HCT116 (cell line): ENCODE results near the gene CDK14. TPM values are rescaled to one million over a fixed set of nuclear protein-coding genes. Genes with fewer than 3 reads are reported as not detected.

Source experiments
- ATAC-seq: fragments of 200-7000 bp; cut with Tn5 transposase; 2 replicates; pipeline ENCODE4 v1.9.1; 2020; ENCODE audit warnings: mild to moderate bottlenecking, moderate library complexity
- BruUV-seq: library from RNA; stranded (reverse); fragments of 400-500 nt; replicated peaks from 2 replicates; lab custom pipeline; 2021; lab: Mats Ljungman, UMichigan
- CTCF ChIA-PET: fragments of 300-600 bp; sonication (Branson Sonifier 250); formaldehyde crosslinking; loops from one replicate; lab custom pipeline; 2021; ENCODE audit warnings: antibody characterized with exemption; lab: Charles Lee
- POLR2A ChIA-PET: fragments of 300-600, 350-600 bp; sonication (Branson Sonifier 250); formaldehyde crosslinking; loops from one replicate; lab custom pipeline; 2021; ENCODE audit warnings: antibody characterized with exemption; lab: Charles Lee
- RAD21 ChIA-PET, 2 experiments: fragments of 300-600 bp; sonication (Branson Sonifier 250); formaldehyde crosslinking; loops; one replicate each; lab custom pipeline; 2023; ENCODE audit warnings: low total read pairs in 2 of 2; ENCODE audit not compliant: uncharacterized antibody in 2 of 2, unreplicated experiment in 2 of 2, low non-redundant PET in 1 of 2; lab: Charles Lee
- DNase-seq: peaks from one replicate; pipeline ENCODE4 v3.0.0-alpha.2; 2010; ENCODE audit warnings: low read depth, low spot score
- H2AFZ ChIP-seq: fragments of 200-600 bp; shearing (Covaris generic), sonication (generic); 2 replicates; pipeline ENCODE4 v1.6.1; 2017; ENCODE audit warnings: low read depth, mixed run types, mixed read lengths, antibody characterized with exemption, low read length; ENCODE audit not compliant: poor library complexity, severe bottlenecking
- H3K27ac ChIP-seq: 2 replicates; pipeline ENCODE4 v1.5.1; 2012; ENCODE audit warnings: low read depth, low read length
- H3K27me3 ChIP-seq: fragments of 200-600 bp; sonication (generic); 2 replicates; pipeline ENCODE4 v1.6.1; 2016; ENCODE audit warnings: mixed run types, low read length, mixed read lengths; ENCODE audit not compliant: insufficient read depth
- H3K36me3 ChIP-seq, 2 experiments: fragments of 200-500 bp in 1 of 2; fragments of 200-600 bp in 1 of 2; sonication (Bioruptor generic) in 1 of 2; sonication (generic) in 1 of 2; 2 replicates each; pipeline versions ENCODE4 v1.5.1 to v1.6.1; 2014 to 2016; ENCODE audit warnings: low read length in 2 of 2, inconsistent platforms in 1 of 2, mixed read lengths in 1 of 2, mixed run types in 1 of 2; ENCODE audit not compliant: insufficient read depth in 2 of 2, control insufficient read depth in 1 of 2
- H3K4me1 ChIP-seq, 2 experiments: fragments of 200-600 bp in 1 of 2; sonication (generic) in 1 of 2; 2 replicates each; pipeline versions ENCODE4 v1.5.1 to v1.6.1; 2012 to 2017; ENCODE audit warnings: low read length in 2 of 2, inconsistent platforms in 1 of 2, mild to moderate bottlenecking in 1 of 2, mixed read lengths in 1 of 2, mixed run types in 1 of 2, moderate library complexity in 1 of 2; ENCODE audit not compliant: insufficient read depth in 2 of 2, control insufficient read depth in 1 of 2
- H3K4me2 ChIP-seq: fragments of 200-600 bp; sonication (generic); 2 replicates; pipeline ENCODE4 v1.6.1; 2017; ENCODE audit warnings: mixed run types, low read length, mixed read lengths
- H3K4me3 ChIP-seq, 2 experiments: fragments of 200-600 bp in 1 of 2; sonication (generic) in 1 of 2; replicated peaks in 1 of 2; 2 replicates each; pipeline ENCODE4 v1.5.1; 2011 to 2016; ENCODE audit warnings: low read length in 2 of 2, control low read depth in 1 of 2, low read depth in 1 of 2, mild to moderate bottlenecking in 1 of 2, mixed read lengths in 1 of 2, mixed run types in 1 of 2
- H3K79me2 ChIP-seq: fragments of 200-600 bp; sonication (generic); 2 replicates; pipeline ENCODE4 v1.6.1; 2017; ENCODE audit warnings: mild to moderate bottlenecking, mixed run types, low read length, moderate library complexity, mixed read lengths; ENCODE audit not compliant: insufficient read depth
- H3K9ac ChIP-seq: fragments of 200-600 bp; sonication (generic); 2 replicates; pipeline ENCODE4 v1.6.1; 2016; ENCODE audit warnings: low read length, mixed read lengths
- H3K9me2 ChIP-seq: fragments of 200-600 bp; sonication (generic), shearing (Covaris generic); 2 replicates; pipeline ENCODE4 v1.6.1; 2017; ENCODE audit warnings: mixed run types, mild to moderate bottlenecking, moderate library complexity; ENCODE audit not compliant: insufficient read depth
- H3K9me3 ChIP-seq, 2 experiments: fragments of 200-500 bp in 1 of 2; fragments of 200-600 bp in 1 of 2; sonication (Bioruptor generic) in 1 of 2; sonication (generic) in 1 of 2; 2 replicates each; pipeline ENCODE4 v1.6.1; 2014 to 2017; ENCODE audit warnings: low read length in 2 of 2, mixed read lengths in 2 of 2, inconsistent platforms in 1 of 2, low read depth in 1 of 2, mild to moderate bottlenecking in 1 of 2, mixed run types in 1 of 2, moderate library complexity in 1 of 2; ENCODE audit not compliant: control insufficient read depth in 1 of 2, insufficient read depth in 1 of 2
- H4K20me1 ChIP-seq: fragments of 200-600 bp; sonication (generic), shearing (Covaris generic); 2 replicates; pipeline ENCODE4 v1.6.1; 2017; ENCODE audit warnings: mixed run types, mild to moderate bottlenecking, moderate library complexity; ENCODE audit not compliant: insufficient read depth
- CTCF ChIP-seq, 3 experiments: fragments of 200-600 bp in 1 of 3; sonication (generic) in 1 of 3; IDR thresholded peaks in 2 of 3; conservative IDR thresholded peaks in 1 of 3; 2 replicates each; pipeline ENCODE4 v1.5.1; 2012 to 2017; ENCODE audit warnings: low read depth in 2 of 3, low read length in 2 of 3, antibody characterized with exemption in 1 of 3, borderline replicate concordance in 1 of 3, control low read depth in 1 of 3, mild to moderate bottlenecking in 1 of 3, mixed read lengths in 1 of 3, mixed run types in 1 of 3, moderate library complexity in 1 of 3; ENCODE audit not compliant: insufficient read depth in 1 of 3
- EGR1 ChIP-seq: IDR thresholded peaks from 2 replicates; pipeline ENCODE4 v1.6.1; 2012; ENCODE audit warnings: low read depth
- EZH2 ChIP-seq: fragments of 200-600 bp; sonication (generic); IDR thresholded peaks from 2 replicates; pipeline ENCODE4 v1.6.1; 2017; ENCODE audit warnings: antibody characterized with exemption, mixed run types
- EZH2phosphoT487 ChIP-seq: fragments of 200-600 bp; IDR thresholded peaks from 2 replicates; pipeline ENCODE4 v1.6.1; 2018; ENCODE audit warnings: antibody characterized with exemption, borderline replicate concordance
- FOSL1 ChIP-seq: IDR thresholded peaks from 2 replicates; pipeline ENCODE4 v1.6.1; 2012; ENCODE audit warnings: low read depth
- JUND ChIP-seq: IDR thresholded peaks from 2 replicates; pipeline ENCODE4 v1.6.1; 2012
- MAX ChIP-seq: IDR thresholded peaks from 2 replicates; pipeline ENCODE4 v1.6.1; 2012
- REST ChIP-seq: IDR thresholded peaks from 2 replicates; pipeline ENCODE4 v1.6.1; 2012; ENCODE audit warnings: low read depth
- SRF ChIP-seq: IDR thresholded peaks from 2 replicates; pipeline ENCODE4 v1.6.1; 2012; ENCODE audit warnings: low read depth
- TCF7L2 ChIP-seq: IDR thresholded peaks from 2 replicates; pipeline ENCODE4 v1.7.0; 2011; ENCODE audit warnings: borderline replicate concordance, inconsistent platforms; ENCODE audit not compliant: insufficient read depth, insufficient read length; ENCODE audit errors: extremely low read depth
- YY1 ChIP-seq: IDR thresholded peaks from 2 replicates; pipeline ENCODE4 v1.6.1; 2011; ENCODE audit warnings: low read length, low read depth, moderate library complexity, mild to moderate bottlenecking; ENCODE audit not compliant: insufficient replicate concordance; ENCODE audit errors: extremely low read depth
- ZFX ChIP-seq: fragments of 450-650 bp; IDR thresholded peaks from 2 replicates; pipeline ENCODE4 v1.6.1; 2017
- ZNF274 ChIP-seq: fragments of 200-500 bp; sonication (Bioruptor generic); IDR thresholded peaks from 2 replicates; pipeline ENCODE4 v1.6.1; 2014; ENCODE audit warnings: mild to moderate bottlenecking, low read depth, low read length, inconsistent platforms
- intact Hi-C: fragments of 100-400 bp; cut with micrococcal nuclease; formaldehyde crosslinking; loops from 2 replicates; pipeline ENCODE4 v1.10.0; 2022
- total RNA-seq: library from RNA; stranded (reverse); gene quantifications from one replicate; pipeline ENCODE4 v1.2.1, GENCODE V29; 2021; ENCODE audit not compliant: unreplicated experiment

CDK14 gene
- total RNA-seq, 1 experiment from 2014 or later: 10.2 TPM

- RAD21 ChIA-PET: no interaction called here
- TF ChIP-seq CTCF (IDR thresholded peaks at IDR 0.05 in 2 of 3, conservative IDR thresholded peaks at IDR 0.05 in 1 of 3; ENCODE audit: borderline replicate concordance in 1 of 3, insufficient read depth in 1 of 3, low read depth in 2 of 3, low read length in 2 of 3): no peak
- no peak for TF ChIP-seq ZNF274
- TF ChIP-seq EZH2: no peak
- TF ChIP-seq REST: no peak
- no peak for TF ChIP-seq EGR1
- no peak for TF ChIP-seq TCF7L2
- no peak for TF ChIP-seq ZFX
- TF ChIP-seq JUND: no peak
- TF ChIP-seq FOSL1: no peak
- TF ChIP-seq SRF: no peak
- TF ChIP-seq MAX: no peak
- no peak for TF ChIP-seq EZH2phosphoT487
- TF ChIP-seq YY1: no peak
- POLR2A ChIA-PET: no interaction called here
These were observed 423.7 kb downstream of the CDK14 start for GRCh38 chr7:91019686-91020385.

More at GRCh38 chr7:91019686-91020385, 423.7 kb downstream of the CDK14 start:
- DNase-seq (no peak), ATAC-seq (no peak)
- Histone ChIP-seq H4K20me1 (no peaks in the 10 kb centered on the region), H3K9me3 (no peaks in the 10 kb centered on the region), H3K36me3 (no peaks in the 10 kb centered on the region), H3K4me2 (no peak overlapping the region), H3K9me2 (no peaks in the 10 kb centered on the region), H3K9ac (no peak overlapping the region), H3K4me1 (no peaks in the 10 kb centered on the region), H3K79me2 (no peaks in the 10 kb centered on the region), H3K27ac (no peak overlapping the region), H3K4me3 (no peak overlapping the region), H3K27me3 (no peaks in the 10 kb centered on the region), H2AFZ (no peak overlapping the region)
- intact Hi-C loops: no loop called here
- CTCF ChIA-PET: no interaction called here
- BruUV-seq: no TSS peak
